Neuronal stem cell (in vitro differentiated cells): ENCODE results near the gene ADRA2A.

ENCODE experiments used
- DNase-seq: peaks from one replicate; pipeline ENCODE4 v3.0.0-alpha.2; 2013; ENCODE audit warnings: low spot score
- H2AFZ ChIP-seq: one replicate; pipeline ENCODE4 v1.6.1; 2013; ENCODE audit warnings: mild to moderate bottlenecking, low read length, inconsistent platforms
- H2AK5ac ChIP-seq: 2 replicates; pipeline ENCODE4 v1.6.1; 2013; ENCODE audit warnings: low read depth, mild to moderate bottlenecking, inconsistent platforms, low read length, moderate library complexity, mixed read lengths
- H2BK120ac ChIP-seq: 2 replicates; pipeline ENCODE4 v1.6.1; 2013; ENCODE audit warnings: low read depth, mild to moderate bottlenecking, inconsistent platforms, low read length, moderate library complexity, mixed read lengths
- H2BK12ac ChIP-seq: one replicate; pipeline ENCODE4 v1.6.1; 2013; ENCODE audit warnings: low read length, inconsistent platforms
- H2BK15ac ChIP-seq: 2 replicates; pipeline ENCODE4 v1.6.1; 2013; ENCODE audit warnings: mild to moderate bottlenecking, low read length, inconsistent platforms, mixed read lengths
- H2BK5ac ChIP-seq: one replicate; pipeline ENCODE4 v1.6.1; 2013; ENCODE audit warnings: inconsistent platforms, mild to moderate bottlenecking, low read length, moderate library complexity
- H3K14ac ChIP-seq: one replicate; pipeline ENCODE4 v1.6.1; 2013; ENCODE audit warnings: low read length, inconsistent platforms
- H3K18ac ChIP-seq: 2 replicates; pipeline ENCODE4 v1.6.1; 2013; ENCODE audit warnings: low read length, inconsistent platforms
- H3K23ac ChIP-seq: 2 replicates; pipeline ENCODE4 v1.6.1; 2013; ENCODE audit warnings: low read depth, mild to moderate bottlenecking, mixed read lengths, low read length, inconsistent platforms; ENCODE audit not compliant: poor library complexity
- H3K27ac ChIP-seq: replicated peaks from 3 replicates; pipeline ENCODE4 v1.5.1; 2013; ENCODE audit warnings: low read length, inconsistent platforms
- H3K27me3 ChIP-seq, 3 experiments: 2 replicates each; pipeline ENCODE4 v1.6.1; 2013; ENCODE audit warnings: low read length in 3 of 3, mild to moderate bottlenecking in 2 of 3, inconsistent platforms in 1 of 3, low read depth in 1 of 3, mixed read lengths in 1 of 3, moderate library complexity in 1 of 3; ENCODE audit not compliant: control insufficient read depth in 3 of 3, insufficient read depth in 3 of 3
- H3K36me3 ChIP-seq, 2 donors: replicated peaks in 1 of 2; 2 replicates each; pipeline ENCODE4 v1.6.1; 2013; ENCODE audit warnings: low read length in 2 of 2; ENCODE audit not compliant: control insufficient read depth in 2 of 2, insufficient read depth in 2 of 2
- H3K4ac ChIP-seq: 2 replicates; pipeline ENCODE4 v1.6.1; 2013; ENCODE audit warnings: inconsistent platforms, mild to moderate bottlenecking, low read length, moderate library complexity
- H3K4me1 ChIP-seq, 2 donors: 1 replicate in 1 of 2; 2 replicates in 1 of 2; pipeline ENCODE4 v1.6.1; 2013; ENCODE audit warnings: low read length in 2 of 2, low read depth in 1 of 2; ENCODE audit not compliant: control insufficient read depth in 2 of 2, insufficient read depth in 1 of 2
- H3K4me2 ChIP-seq: one replicate; pipeline ENCODE4 v1.6.1; 2013; ENCODE audit warnings: mild to moderate bottlenecking, low read length, inconsistent platforms; ENCODE audit not compliant: insufficient read depth, poor library complexity, severe bottlenecking
- H3K4me3 ChIP-seq, 2 donors: 2 replicates each; pipeline ENCODE4 v1.5.1; 2013; ENCODE audit warnings: low read length in 2 of 2, mild to moderate bottlenecking in 2 of 2, inconsistent platforms in 1 of 2, moderate library complexity in 1 of 2
- H3K79me1 ChIP-seq: one replicate; pipeline ENCODE4 v1.6.1; 2013; ENCODE audit warnings: low read depth, mild to moderate bottlenecking, inconsistent platforms, low read length, moderate library complexity
- H3K9ac ChIP-seq: one replicate; pipeline ENCODE4 v1.6.1; 2013; ENCODE audit warnings: mild to moderate bottlenecking, low read depth, low read length, inconsistent platforms; ENCODE audit not compliant: poor library complexity
- H3K9me3 ChIP-seq, 2 donors: replicated peaks in 1 of 2; 2 replicates each; pipeline versions ENCODE3 to v1.6.1; 2013; ENCODE audit warnings: low read length in 2 of 2, mild to moderate bottlenecking in 2 of 2, inconsistent platforms in 1 of 2, low read depth in 1 of 2, mixed read lengths in 1 of 2, moderate library complexity in 1 of 2; ENCODE audit not compliant: control insufficient read depth in 2 of 2, insufficient read depth in 1 of 2
- H4K8ac ChIP-seq: one replicate; pipeline ENCODE4 v1.6.1; 2013; ENCODE audit warnings: low read depth, mild to moderate bottlenecking, inconsistent platforms, low read length, moderate library complexity
- H4K91ac ChIP-seq: one replicate; pipeline ENCODE4 v1.6.1; 2013; ENCODE audit warnings: low read length, low read depth, mild to moderate bottlenecking, inconsistent platforms; ENCODE audit not compliant: poor library complexity
- WGBS, 2 donors: extraction: QIAGEN DNeasy Blood & Tissue Kit; methylation state at CpG; one replicate each; pipeline ENCODE4 v1.1.7; 2013; ENCODE audit warnings: missing lambda C conversion rate in 2 of 2, mixed read lengths in 1 of 2; ENCODE audit not compliant: insufficient read length in 2 of 2, insufficient replicate concordance in 1 of 2; ENCODE audit errors: extremely low coverage in 2 of 2; 5-methylcytosine and 5-hydroxymethylcytosine counted together

ADRA2A gene

GRCh38 chr10:111112333-111112732 lies 35.5 kb downstream of the ADRA2A start:
- Histone ChIP-seq H2BK12ac (no peak overlapping the region), H2AFZ (no peak overlapping the region), H4K91ac (no peak overlapping the region), H3K18ac (no peak overlapping the region), H2BK5ac (no peak overlapping the region), H2AK5ac (no peak overlapping the region), H3K27ac (no peak overlapping the region), H3K79me1 (no peaks in the 10 kb centered on the region), H3K27me3 (no peaks in the 10 kb centered on the region), H3K36me3 (no peaks in the 10 kb centered on the region), H2BK15ac (no peak overlapping the region), H3K14ac (no peak overlapping the region), H3K9me3 (no peaks in the 10 kb centered on the region), H3K23ac (no peak overlapping the region), H3K4me2 (no peak overlapping the region), H3K4ac (no peak overlapping the region), H3K4me1 (no peaks in the 10 kb centered on the region), H3K9ac (no peak overlapping the region), H3K4me3 (no peak overlapping the region), H2BK120ac (no peak overlapping the region), H4K8ac (no peak overlapping the region)
- WGBS, 2 donors, result no CpG with 5 or more reads among the region's 1 CpG
- no peak for DNase-seq

- Histone ChIP-seq H3K14ac (no peak overlapping the region), H2BK15ac (no peak overlapping the region), H3K27ac (no peak overlapping the region), H3K9me3 (no peaks in the 10 kb centered on the region), H3K4me2 (no peak overlapping the region), H3K79me1 (no peaks in the 10 kb centered on the region), H2BK5ac (no peak overlapping the region), H2BK120ac (no peak overlapping the region), H3K9ac (no peak overlapping the region), H3K4me1 (no peaks in the 10 kb centered on the region), H3K23ac (no peak overlapping the region), H3K36me3 (no peaks in the 10 kb centered on the region), H3K4ac (no peak overlapping the region), H2BK12ac (no peak overlapping the region), H4K91ac (no peak overlapping the region), H2AK5ac (no peak overlapping the region), H4K8ac (no peak overlapping the region), H3K27me3 (no peaks in the 10 kb centered on the region), H2AFZ (no peak overlapping the region), H3K18ac (no peak overlapping the region), H3K4me3 (no peak overlapping the region)
- no CpG with 5 or more reads among the region's 8 CpGs for WGBS, 2 donors
- DNase-seq, result no peak
These were observed 36.6 kb downstream of the ADRA2A start for GRCh38 chr10:111113238-111113960.

- Histone ChIP-seq H2BK15ac (no peak overlapping the region), H2BK12ac (no peak overlapping the region), H3K14ac (no peak overlapping the region), H3K9me3 (no peaks in the 10 kb centered on the region), H3K9ac (no peak overlapping the region), H3K4me2 (no peak overlapping the region), H2AK5ac (no peak overlapping the region), H2AFZ (no peak overlapping the region), H3K4ac (no peak overlapping the region), H3K18ac (no peak overlapping the region), H3K27ac (no peak overlapping the region), H3K79me1 (no peaks in the 10 kb centered on the region), H3K4me3 (no peak overlapping the region), H3K23ac (no peak overlapping the region), H3K27me3 (no peaks in the 10 kb centered on the region), H2BK5ac (no peak overlapping the region), H4K8ac (no peak overlapping the region), H4K91ac (no peak overlapping the region), H3K36me3 (no peaks in the 10 kb centered on the region), H3K4me1 (no peaks in the 10 kb centered on the region), H2BK120ac (no peak overlapping the region)
- WGBS, 2 donors, result no CpG with 5 or more reads among the region's 12 CpGs
- DNase-seq, result no peak
These were observed 37.3 kb downstream of the ADRA2A start for GRCh38 chr10:111113961-111114757.

GRCh38 chr10:111114758-111115500 lies 38.1 kb downstream of the ADRA2A start:
- no peak overlapping the region for H3K23ac ChIP-seq
- no peaks in the 10 kb centered on the region for H3K27me3 ChIP-seq
- no peaks in the 10 kb centered on the region for H3K79me1 ChIP-seq
- no peak overlapping the region for H3K4me2 ChIP-seq
- H3K14ac ChIP-seq, result no peak overlapping the region
- H2BK15ac ChIP-seq, result no peak overlapping the region
- no peak overlapping the region for H2BK12ac ChIP-seq
- H3K9ac ChIP-seq, result no peak overlapping the region
- H3K4me3 ChIP-seq, result no peak overlapping the region
- no peak overlapping the region for H3K27ac ChIP-seq
- no peaks in the 10 kb centered on the region for H3K4me1 ChIP-seq
- H3K4ac ChIP-seq, result no peak overlapping the region
- WGBS, 2 donors, result no CpG with 5 or more reads among the region's 12 CpGs
- no peaks in the 10 kb centered on the region for H3K9me3 ChIP-seq
- H2BK5ac ChIP-seq, result no peak overlapping the region
- H2AK5ac ChIP-seq, result no peak overlapping the region
- no peak overlapping the region for H4K91ac ChIP-seq
- H2AFZ ChIP-seq, result no peak overlapping the region
- no peak overlapping the region for H4K8ac ChIP-seq
- no peak for DNase-seq
- H3K36me3 ChIP-seq, result no peaks in the 10 kb centered on the region
- no peak overlapping the region for H2BK120ac ChIP-seq
- no peak overlapping the region for H3K18ac ChIP-seq
